HEK293 (cell line): ENCODE measurements around the gene MAZ.
A peak's percentile ranks its signal among the peaks of the same experiment; 100 is the strongest.

Experiments
- CTCF ChIA-PET: fragments of 350-600 bp; formaldehyde crosslinking; extraction: SDS; loops from one replicate; lab custom pipeline; 2021; ENCODE audit warnings: antibody characterized with exemption; lab: Yijun Ruan, JAX
- POLR2A ChIA-PET: fragments of 300-600 bp; formaldehyde crosslinking; extraction: SDS; loops from one replicate; lab custom pipeline; 2020; ENCODE audit warnings: antibody characterized with exemption, inconsistent platforms; lab: Yijun Ruan, JAX
- H3K27ac ChIP-seq: fragments of 200-500 bp; sonication (Bioruptor generic); 2 replicates; pipeline ENCODE4 v1.5.1; 2014; ENCODE audit warnings: low read depth, low read length, control low read depth, inconsistent platforms; ENCODE audit errors: extremely low read depth
- H3K36me3 ChIP-seq, 2 experiments: fragments of 200-500 bp in 1 of 2; sonication (Bioruptor generic) in 1 of 2; 1 replicate in 1 of 2; 2 replicates in 1 of 2; pipeline ENCODE4 v1.5.1; 2014 to 2017; ENCODE audit warnings: inconsistent platforms in 2 of 2, low read length in 2 of 2; ENCODE audit not compliant: control insufficient read depth in 2 of 2, insufficient read depth in 1 of 2
- H3K4me1 ChIP-seq: fragments of 200-500 bp; sonication (Bioruptor generic); 2 replicates; pipeline ENCODE4 v1.5.1; 2014; ENCODE audit warnings: mild to moderate bottlenecking, low read length, inconsistent platforms; ENCODE audit not compliant: control insufficient read depth, insufficient read depth
- H3K4me3 ChIP-seq: 2 replicates; pipeline ENCODE4 v1.5.1; 2011; ENCODE audit warnings: low read depth, mild to moderate bottlenecking, control low read depth, low read length, moderate library complexity
- H3K9me3 ChIP-seq: fragments of 200-500 bp; sonication (Bioruptor generic); 2 replicates; pipeline ENCODE4 v1.5.1; 2014; ENCODE audit warnings: low read depth, low read length, inconsistent platforms; ENCODE audit not compliant: control insufficient read depth, insufficient read depth
- GLIS1 ChIP-seq: fragments of 450-650 bp; formaldehyde crosslinking; IDR thresholded peaks from 2 replicates; pipeline ENCODE4 v1.5.1; 2016; ENCODE audit warnings: missing biosample characterization, missing genetic modification characterization
- KLF1 ChIP-seq: fragments of 450-650 bp; formaldehyde crosslinking; IDR thresholded peaks from 2 replicates; pipeline ENCODE4 v1.5.1; 2016; ENCODE audit warnings: missing biosample characterization, missing genetic modification characterization
- KLF7 ChIP-seq: fragments of 450-650 bp; formaldehyde crosslinking; IDR thresholded peaks from 2 replicates; pipeline ENCODE4 v1.5.1; 2016; ENCODE audit warnings: missing biosample characterization, missing genetic modification characterization, borderline replicate concordance
- KLF9 ChIP-seq: fragments of 450-650 bp; formaldehyde crosslinking; IDR thresholded peaks from 2 replicates; pipeline ENCODE4 v1.5.1; 2016; ENCODE audit warnings: missing biosample characterization, missing genetic modification characterization, low read depth
- PRDM1 ChIP-seq: fragments of 450-650 bp; formaldehyde crosslinking; IDR thresholded peaks from 2 replicates; pipeline ENCODE4; 2016; ENCODE audit warnings: missing biosample characterization, missing genetic modification characterization
- SCRT2 ChIP-seq: fragments of 450-650 bp; formaldehyde crosslinking; IDR thresholded peaks from 2 replicates; pipeline ENCODE4 v1.5.1; 2016; ENCODE audit warnings: missing biosample characterization, missing genetic modification characterization
- SP7 ChIP-seq: fragments of 450-650 bp; formaldehyde crosslinking; IDR thresholded peaks from 2 replicates; pipeline ENCODE4 v1.5.1; 2016; ENCODE audit warnings: missing biosample characterization, missing genetic modification characterization
- WT1 ChIP-seq: fragments of 450-650 bp; formaldehyde crosslinking; IDR thresholded peaks from 2 replicates; pipeline ENCODE4 v1.5.1; 2016; ENCODE audit warnings: missing biosample characterization, missing genetic modification characterization
- ZBTB8A ChIP-seq: fragments of 450-650 bp; formaldehyde crosslinking; IDR thresholded peaks from 2 replicates; pipeline ENCODE4 v1.5.1; 2016; ENCODE audit warnings: missing biosample characterization, missing genetic modification characterization
- ZNF121 ChIP-seq: fragments of 450-650 bp; formaldehyde crosslinking; IDR thresholded peaks from 2 replicates; pipeline ENCODE4 v1.5.1; 2016; ENCODE audit warnings: missing biosample characterization, missing genetic modification characterization
- ZNF146 ChIP-seq: fragments of 450-650 bp; formaldehyde crosslinking; IDR thresholded peaks from 2 replicates; pipeline ENCODE4 v1.5.1; 2016; ENCODE audit warnings: missing biosample characterization, missing genetic modification characterization
- ZNF514 ChIP-seq: fragments of 450-650 bp; formaldehyde crosslinking; IDR thresholded peaks from 2 replicates; pipeline ENCODE4 v1.5.1; 2016; ENCODE audit warnings: missing biosample characterization, missing genetic modification characterization
- ZNF571 ChIP-seq: fragments of 450-650 bp; formaldehyde crosslinking; IDR thresholded peaks from 2 replicates; pipeline ENCODE4 v1.5.0; 2017; ENCODE audit warnings: missing biosample characterization, missing genetic modification characterization
- ZNF600 ChIP-seq: fragments of 450-650 bp; formaldehyde crosslinking; IDR thresholded peaks from 2 replicates; pipeline ENCODE4 v1.5.1; 2016; ENCODE audit warnings: missing biosample characterization, missing genetic modification characterization
- ZNF664 ChIP-seq: fragments of 450-650 bp; formaldehyde crosslinking; IDR thresholded peaks from 2 replicates; pipeline ENCODE4 v1.5.1; 2016; ENCODE audit warnings: missing biosample characterization, missing genetic modification characterization
- ZNF791 ChIP-seq: fragments of 450-650 bp; formaldehyde crosslinking; IDR thresholded peaks from 2 replicates; pipeline ENCODE4 v1.5.1; 2016; ENCODE audit warnings: missing biosample characterization, missing genetic modification characterization
- TF ChIP-seq, protein P1 (sequence below): fragments of 450-650 bp; formaldehyde crosslinking; IDR thresholded peaks from 2 replicates; pipeline ENCODE4 v1.5.1; 2016; ENCODE audit warnings: missing biosample characterization, missing genetic modification characterization
- TF ChIP-seq, protein P2 (sequence below): fragments of 450-650 bp; formaldehyde crosslinking; IDR thresholded peaks from 2 replicates; pipeline ENCODE4 v1.5.1; 2016; ENCODE audit warnings: missing biosample characterization, missing genetic modification characterization
- TF ChIP-seq, protein P3 (sequence below): fragments of 450-650 bp; formaldehyde crosslinking; IDR thresholded peaks from 2 replicates; pipeline ENCODE4 v1.5.1; 2016; ENCODE audit warnings: missing biosample characterization, missing genetic modification characterization, low read depth
- TF ChIP-seq, protein P4 (sequence below): fragments of 450-650 bp; formaldehyde crosslinking; IDR thresholded peaks from 2 replicates; pipeline ENCODE4 v1.5.1; 2016; ENCODE audit warnings: missing biosample characterization, missing genetic modification characterization
- TF ChIP-seq, protein P5 (sequence below): fragments of 450-650 bp; formaldehyde crosslinking; IDR thresholded peaks from 2 replicates; pipeline ENCODE4 v1.5.1; 2016; ENCODE audit warnings: missing biosample characterization, missing genetic modification characterization, borderline replicate concordance

Gene MAZ

DNA sequence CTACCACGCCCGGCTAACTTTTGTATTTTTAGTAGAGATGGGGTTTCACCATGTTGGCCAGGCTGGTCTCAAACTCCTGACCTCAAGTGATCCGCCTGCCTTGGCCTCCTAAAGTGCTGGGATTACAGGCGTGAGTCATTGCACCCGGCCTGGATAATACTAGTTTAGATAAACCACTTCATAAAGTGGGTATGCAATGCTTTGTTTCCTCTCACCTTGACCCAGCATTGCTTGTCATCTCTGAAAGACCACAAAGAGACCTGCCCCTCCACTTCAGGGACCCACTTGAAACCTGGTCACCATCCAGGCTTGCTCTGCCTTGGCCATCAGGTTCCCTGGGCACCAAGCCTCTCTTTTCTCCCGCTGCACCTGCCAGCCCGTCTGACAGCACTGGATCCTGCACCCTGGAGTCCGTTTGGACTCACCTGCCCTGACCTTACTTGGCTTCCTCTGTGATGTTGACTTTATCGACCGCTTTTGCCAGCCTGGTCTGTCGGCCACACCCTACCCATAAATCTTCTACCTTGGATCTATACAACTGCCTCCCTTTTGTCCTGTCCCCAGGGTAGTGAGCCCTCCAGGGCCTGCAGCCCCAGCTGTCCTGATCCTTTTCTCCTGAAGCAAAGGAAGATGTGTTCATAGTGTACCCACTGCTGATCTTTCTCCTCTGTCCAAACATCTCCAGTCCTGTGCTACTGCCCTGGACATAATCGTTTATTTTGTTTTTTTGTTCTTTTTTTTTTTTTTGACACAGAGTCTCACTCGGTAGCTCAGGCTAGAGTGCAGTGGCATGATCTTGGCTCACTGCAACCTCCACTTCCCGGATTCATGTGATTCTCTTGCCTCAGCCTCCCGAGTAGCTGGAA is 40.9 kb upstream of the MAZ start (continued):
- TF ChIP-seq GLIS1 (tag by site-specific recombination) (peak; percentile 19; the same call in 1 of the 2 replicates), ZNF121 (tag by site-specific recombination) (0 out of 2 replicates have a peak, but pooled peaks have one; percentile 8), KLF1 (tag by site-specific recombination) (peak; percentile 95), KLF7 (peak; percentile 93; the same call in 1 of the 2 replicates), ZNF791 (no peak), PRDM1 (no peak), ZBTB8A (tag by site-specific recombination) (no peak), SCRT2 (no peak), ZNF571 (tag by site-specific recombination) (no peak), SP7 (peak; percentile 95), ZNF664 (tag by site-specific recombination) (peak; percentile 99), ZNF146 (tag by site-specific recombination) (no peak), ZNF600 (tag by site-specific recombination) (peak; percentile 85)
- TF ChIP-seq, protein P1, sequence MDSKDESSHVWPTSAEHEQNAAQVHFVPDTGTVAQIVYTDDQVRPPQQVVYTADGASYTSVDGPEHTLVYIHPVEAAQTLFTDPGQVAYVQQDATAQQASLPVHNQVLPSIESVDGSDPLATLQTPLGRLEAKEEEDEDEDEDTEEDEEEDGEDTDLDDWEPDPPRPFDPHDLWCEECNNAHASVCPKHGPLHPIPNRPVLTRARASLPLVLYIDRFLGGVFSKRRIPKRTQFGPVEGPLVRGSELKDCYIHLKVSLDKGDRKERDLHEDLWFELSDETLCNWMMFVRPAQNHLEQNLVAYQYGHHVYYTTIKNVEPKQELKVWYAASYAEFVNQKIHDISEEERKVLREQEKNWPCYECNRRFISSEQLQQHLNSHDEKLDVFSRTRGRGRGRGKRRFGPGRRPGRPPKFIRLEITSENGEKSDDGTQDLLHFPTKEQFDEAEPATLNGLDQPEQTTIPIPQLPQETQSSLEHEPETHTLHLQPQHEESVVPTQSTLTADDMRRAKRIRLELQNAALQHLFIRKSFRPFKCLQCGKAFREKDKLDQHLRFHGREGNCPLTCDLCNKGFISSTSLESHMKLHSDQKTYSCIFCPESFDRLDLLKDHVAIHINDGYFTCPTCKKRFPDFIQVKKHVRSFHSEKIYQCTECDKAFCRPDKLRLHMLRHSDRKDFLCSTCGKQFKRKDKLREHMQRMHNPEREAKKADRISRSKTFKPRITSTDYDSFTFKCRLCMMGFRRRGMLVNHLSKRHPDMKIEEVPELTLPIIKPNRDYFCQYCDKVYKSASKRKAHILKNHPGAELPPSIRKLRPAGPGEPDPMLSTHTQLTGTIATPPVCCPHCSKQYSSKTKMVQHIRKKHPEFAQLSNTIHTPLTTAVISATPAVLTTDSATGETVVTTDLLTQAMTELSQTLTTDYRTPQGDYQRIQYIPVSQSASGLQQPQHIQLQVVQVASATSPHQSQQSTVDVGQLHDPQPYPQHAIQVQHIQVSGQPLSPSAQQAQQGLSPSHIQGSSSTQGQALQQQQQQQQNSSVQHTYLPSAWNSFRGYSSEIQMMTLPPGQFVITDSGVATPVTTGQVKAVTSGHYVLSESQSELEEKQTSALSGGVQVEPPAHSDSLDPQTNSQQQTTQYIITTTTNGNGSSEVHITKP (tag by site-specific recombination) = peak; percentile 81
- TF ChIP-seq, protein P2, sequence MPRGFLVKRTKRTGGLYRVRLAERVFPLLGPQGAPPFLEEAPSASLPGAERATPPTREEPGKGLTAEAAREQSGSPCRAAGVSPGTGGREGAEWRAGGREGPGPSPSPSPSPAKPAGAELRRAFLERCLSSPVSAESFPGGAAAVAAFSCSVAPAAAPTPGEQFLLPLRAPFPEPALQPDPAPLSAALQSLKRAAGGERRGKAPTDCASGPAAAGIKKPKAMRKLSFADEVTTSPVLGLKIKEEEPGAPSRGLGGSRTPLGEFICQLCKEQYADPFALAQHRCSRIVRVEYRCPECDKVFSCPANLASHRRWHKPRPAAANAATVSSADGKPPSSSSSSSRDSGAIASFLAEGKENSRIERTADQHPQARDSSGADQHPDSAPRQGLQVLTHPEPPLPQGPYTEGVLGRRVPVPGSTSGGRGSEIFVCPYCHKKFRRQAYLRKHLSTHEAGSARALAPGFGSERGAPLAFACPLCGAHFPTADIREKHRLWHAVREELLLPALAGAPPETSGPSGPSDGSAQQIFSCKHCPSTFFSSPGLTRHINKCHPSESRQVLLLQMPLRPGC (tag by site-specific recombination) = no peak
- TF ChIP-seq, protein P3, sequence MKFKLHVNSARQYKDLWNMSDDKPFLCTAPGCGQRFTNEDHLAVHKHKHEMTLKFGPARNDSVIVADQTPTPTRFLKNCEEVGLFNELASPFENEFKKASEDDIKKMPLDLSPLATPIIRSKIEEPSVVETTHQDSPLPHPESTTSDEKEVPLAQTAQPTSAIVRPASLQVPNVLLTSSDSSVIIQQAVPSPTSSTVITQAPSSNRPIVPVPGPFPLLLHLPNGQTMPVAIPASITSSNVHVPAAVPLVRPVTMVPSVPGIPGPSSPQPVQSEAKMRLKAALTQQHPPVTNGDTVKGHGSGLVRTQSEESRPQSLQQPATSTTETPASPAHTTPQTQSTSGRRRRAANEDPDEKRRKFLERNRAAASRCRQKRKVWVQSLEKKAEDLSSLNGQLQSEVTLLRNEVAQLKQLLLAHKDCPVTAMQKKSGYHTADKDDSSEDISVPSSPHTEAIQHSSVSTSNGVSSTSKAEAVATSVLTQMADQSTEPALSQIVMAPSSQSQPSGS (tag by site-specific recombination) = no peak

DNA sequence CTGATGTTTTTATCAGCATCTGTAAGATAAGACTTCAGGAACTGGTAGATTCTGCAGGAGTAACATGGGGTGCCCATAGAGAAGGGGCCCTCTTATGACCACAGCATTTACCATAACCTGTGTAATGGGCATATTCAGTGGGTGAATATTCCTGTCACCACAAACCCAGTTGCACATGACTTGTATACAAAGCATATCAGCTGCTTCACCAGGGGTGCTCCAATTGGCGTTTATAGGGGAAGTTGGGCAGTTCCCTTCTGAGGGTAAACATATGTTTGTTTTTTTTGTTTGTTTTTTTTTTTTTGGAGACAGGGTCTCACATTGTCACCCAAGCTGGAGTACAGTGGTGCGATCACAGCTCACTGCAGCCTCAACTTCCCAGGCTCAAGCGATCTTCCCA is 39.8 kb upstream of the MAZ start:
- Histone ChIP-seq H3K27ac (no peak overlapping the region), H3K4me1 (no peaks in the 10 kb centered on the region), H3K36me3 (no peaks in the 10 kb centered on the region), H3K9me3 (no peaks in the 10 kb centered on the region), H3K4me3 (no peak overlapping the region)
- CTCF ChIA-PET = no interaction called here
- POLR2A ChIA-PET = interaction anchor here (0.7 to 0.9 kb wide), 2 partner anchors 23 to 72 kb away, joined by 3 to 4 read pairs; no protein-coding TSS in a partner anchor
- TF ChIP-seq WT1 (tag by site-specific recombination) = no peak
- TF ChIP-seq, protein P4, sequence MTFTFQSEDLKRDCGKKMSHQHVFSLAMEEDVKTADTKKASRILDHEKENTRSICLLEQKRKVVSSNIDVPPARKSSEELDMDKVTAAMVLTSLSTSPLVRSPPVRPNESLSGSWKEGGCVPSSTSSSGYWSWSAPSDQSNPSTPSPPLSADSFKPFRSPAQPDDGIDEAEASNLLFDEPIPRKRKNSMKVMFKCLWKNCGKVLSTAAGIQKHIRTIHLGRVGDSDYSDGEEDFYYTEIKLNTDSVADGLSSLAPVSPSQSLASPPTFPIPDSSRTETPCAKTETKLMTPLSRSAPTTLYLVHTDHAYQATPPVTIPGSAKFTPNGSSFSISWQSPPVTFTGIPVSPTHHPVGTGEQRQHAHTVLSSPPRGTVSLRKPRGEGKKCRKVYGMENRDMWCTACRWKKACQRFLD (tag by site-specific recombination) = no peak
- no peak for TF ChIP-seq SCRT2
- no peak for TF ChIP-seq KLF9 (tag by site-specific recombination)
- TF ChIP-seq, protein P1 (tag by site-specific recombination) = no peak
- TF ChIP-seq, protein P5, sequence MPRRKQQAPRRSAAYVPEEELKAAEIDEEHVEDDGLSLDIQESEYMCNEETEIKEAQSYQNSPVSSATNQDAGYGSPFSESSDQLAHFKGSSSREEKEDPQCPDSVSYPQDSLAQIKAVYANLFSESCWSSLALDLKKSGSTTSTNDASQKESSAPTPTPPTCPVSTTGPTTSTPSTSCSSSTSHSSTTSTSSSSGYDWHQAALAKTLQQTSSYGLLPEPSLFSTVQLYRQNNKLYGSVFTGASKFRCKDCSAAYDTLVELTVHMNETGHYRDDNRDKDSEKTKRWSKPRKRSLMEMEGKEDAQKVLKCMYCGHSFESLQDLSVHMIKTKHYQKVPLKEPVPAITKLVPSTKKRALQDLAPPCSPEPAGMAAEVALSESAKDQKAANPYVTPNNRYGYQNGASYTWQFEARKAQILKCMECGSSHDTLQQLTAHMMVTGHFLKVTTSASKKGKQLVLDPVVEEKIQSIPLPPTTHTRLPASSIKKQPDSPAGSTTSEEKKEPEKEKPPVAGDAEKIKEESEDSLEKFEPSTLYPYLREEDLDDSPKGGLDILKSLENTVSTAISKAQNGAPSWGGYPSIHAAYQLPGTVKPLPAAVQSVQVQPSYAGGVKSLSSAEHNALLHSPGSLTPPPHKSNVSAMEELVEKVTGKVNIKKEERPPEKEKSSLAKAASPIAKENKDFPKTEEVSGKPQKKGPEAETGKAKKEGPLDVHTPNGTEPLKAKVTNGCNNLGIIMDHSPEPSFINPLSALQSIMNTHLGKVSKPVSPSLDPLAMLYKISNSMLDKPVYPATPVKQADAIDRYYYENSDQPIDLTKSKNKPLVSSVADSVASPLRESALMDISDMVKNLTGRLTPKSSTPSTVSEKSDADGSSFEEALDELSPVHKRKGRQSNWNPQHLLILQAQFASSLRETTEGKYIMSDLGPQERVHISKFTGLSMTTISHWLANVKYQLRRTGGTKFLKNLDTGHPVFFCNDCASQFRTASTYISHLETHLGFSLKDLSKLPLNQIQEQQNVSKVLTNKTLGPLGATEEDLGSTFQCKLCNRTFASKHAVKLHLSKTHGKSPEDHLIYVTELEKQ = no peak
- no peak for TF ChIP-seq ZNF514
